OCI-LY1 (cell line): Measurements from ENCODE around the gene ETV5.

ENCODE experiments used
- H2AFZ ChIP-seq: fragments of 200-600 bp; sonication (generic), shearing (Covaris generic); 2 replicates; pipeline ENCODE4 v1.6.0; 2014; ENCODE audit warnings: antibody characterized with exemption, mild to moderate bottlenecking, low read length
- H3F3A ChIP-seq: fragments of 200-600 bp; sonication (generic), shearing (Covaris generic); 2 replicates; pipeline ENCODE4 v1.6.0; 2014; ENCODE audit warnings: mild to moderate bottlenecking, antibody characterized with exemption, low read length, moderate library complexity; ENCODE audit not compliant: insufficient read depth
- H3K27ac ChIP-seq: fragments of 200-600 bp; sonication (generic); 2 replicates; pipeline ENCODE4 v1.5.1; 2014; ENCODE audit warnings: low read length, mixed run types, mild to moderate bottlenecking, low read depth; ENCODE audit not compliant: poor library complexity, severe bottlenecking
- H3K27me3 ChIP-seq: fragments of 200-600 bp; sonication (generic); 2 replicates; pipeline ENCODE4 v1.6.0; 2014; ENCODE audit warnings: antibody characterized with exemption, mild to moderate bottlenecking, low read length, moderate library complexity; ENCODE audit not compliant: insufficient read depth
- H3K36me3 ChIP-seq: fragments of 200-600 bp; sonication (generic); 2 replicates; pipeline ENCODE4 v1.6.1; 2014; ENCODE audit warnings: mild to moderate bottlenecking, antibody characterized with exemption, low read length, moderate library complexity, mixed read lengths; ENCODE audit not compliant: insufficient read depth
- H3K4me1 ChIP-seq: fragments of 200-600 bp; sonication (generic); 2 replicates; pipeline ENCODE4 v1.5.1; 2014; ENCODE audit warnings: mild to moderate bottlenecking, low read length, moderate library complexity; ENCODE audit not compliant: insufficient read depth, severe bottlenecking
- H3K4me2 ChIP-seq: fragments of 200-600 bp; sonication (generic), shearing (Covaris generic); 2 replicates; pipeline ENCODE4 v1.6.1; 2014; ENCODE audit warnings: low read length
- H3K4me3 ChIP-seq: fragments of 200-600 bp; sonication (generic); 2 replicates; pipeline ENCODE4 v1.5.1; 2014; ENCODE audit warnings: low read length, low read depth, mild to moderate bottlenecking, mixed read lengths; ENCODE audit not compliant: poor library complexity, severe bottlenecking
- H3K79me2 ChIP-seq: fragments of 200-600 bp; shearing (Covaris generic); 2 replicates; pipeline ENCODE4 v1.6.1; 2016; ENCODE audit warnings: mixed run types, low read length, mixed read lengths; ENCODE audit not compliant: insufficient read depth
- H3K9ac ChIP-seq: fragments of 200-600 bp; sonication (generic), shearing (Covaris generic); 2 replicates; pipeline ENCODE4 v1.6.1; 2014; ENCODE audit warnings: mild to moderate bottlenecking, low read length, mixed read lengths
- H3K9me2 ChIP-seq: fragments of 200-600 bp; sonication (generic), shearing (Covaris generic); 2 replicates; pipeline ENCODE4 v1.6.1; 2014; ENCODE audit warnings: low read depth, mild to moderate bottlenecking, low read length, mixed read lengths
- H3K9me3 ChIP-seq: fragments of 200-600 bp; shearing (Covaris generic); 2 replicates; pipeline ENCODE4 v1.6.1; 2014; ENCODE audit warnings: low read length, mixed read lengths
- H4K20me1 ChIP-seq: fragments of 200-600 bp; sonication (generic), shearing (Covaris generic); 2 replicates; pipeline ENCODE4 v1.6.0; 2016; ENCODE audit warnings: mild to moderate bottlenecking, low read length; ENCODE audit not compliant: insufficient read depth
- EZH2 ChIP-seq: fragments of 200-600 bp; sonication (generic), shearing (Covaris generic); IDR thresholded peaks from 2 replicates; pipeline ENCODE4 v1.8.0; 2017; ENCODE audit warnings: borderline replicate concordance, mixed run types, mild to moderate bottlenecking, antibody characterized with exemption, low read length, moderate library complexity, mixed read lengths
- TF ChIP-seq, protein P1 (sequence below): fragments of 200-600 bp; sonication (generic), shearing (Covaris generic); IDR thresholded peaks from 2 replicates; pipeline ENCODE4 v1.5.1; 2017; ENCODE audit warnings: mild to moderate bottlenecking, antibody characterized with exemption, low read length, moderate library complexity, mixed read lengths

Gene ETV5

DNA sequence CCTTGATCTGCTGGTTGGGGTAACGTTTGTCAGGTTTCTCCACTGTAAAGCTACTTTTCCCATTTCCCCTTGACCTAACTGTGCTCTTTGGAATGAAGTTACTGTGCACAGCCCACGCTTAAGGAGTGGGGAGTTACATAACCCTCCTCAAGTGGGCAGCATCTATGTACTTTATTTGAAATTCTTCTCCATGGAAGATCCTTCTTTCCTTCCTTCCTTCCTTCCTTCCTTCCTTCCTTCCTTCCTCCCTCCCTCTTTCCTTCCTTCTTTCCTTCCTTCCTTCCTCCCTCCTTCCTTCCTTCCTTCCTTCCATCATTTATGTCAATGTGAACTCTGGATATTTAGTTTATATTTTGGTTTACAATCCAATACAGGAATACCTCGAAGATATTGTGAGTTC, 94.0 kb downstream of the ETV5 start:
- Histone ChIP-seq H3K9me3 (no peaks in the 10 kb centered on the region), H3K9me2 (no peaks in the 10 kb centered on the region), H3F3A (no peaks in the 10 kb centered on the region), H3K4me3 (no peak overlapping the region), H4K20me1 (no peaks in the 10 kb centered on the region), H3K9ac (no peak overlapping the region), H3K4me2 (no peak overlapping the region), H3K4me1 (no peaks in the 10 kb centered on the region), H2AFZ (no peak overlapping the region), H3K27me3 (peaks cover 8% of the 10 kb centered on the region; the same call in 1 of the 2 replicates), H3K79me2 (no peaks in the 10 kb centered on the region), H3K36me3 (no peaks in the 10 kb centered on the region), H3K27ac (no peak overlapping the region)
- no peak for TF ChIP-seq EZH2
- TF ChIP-seq, protein P1, sequence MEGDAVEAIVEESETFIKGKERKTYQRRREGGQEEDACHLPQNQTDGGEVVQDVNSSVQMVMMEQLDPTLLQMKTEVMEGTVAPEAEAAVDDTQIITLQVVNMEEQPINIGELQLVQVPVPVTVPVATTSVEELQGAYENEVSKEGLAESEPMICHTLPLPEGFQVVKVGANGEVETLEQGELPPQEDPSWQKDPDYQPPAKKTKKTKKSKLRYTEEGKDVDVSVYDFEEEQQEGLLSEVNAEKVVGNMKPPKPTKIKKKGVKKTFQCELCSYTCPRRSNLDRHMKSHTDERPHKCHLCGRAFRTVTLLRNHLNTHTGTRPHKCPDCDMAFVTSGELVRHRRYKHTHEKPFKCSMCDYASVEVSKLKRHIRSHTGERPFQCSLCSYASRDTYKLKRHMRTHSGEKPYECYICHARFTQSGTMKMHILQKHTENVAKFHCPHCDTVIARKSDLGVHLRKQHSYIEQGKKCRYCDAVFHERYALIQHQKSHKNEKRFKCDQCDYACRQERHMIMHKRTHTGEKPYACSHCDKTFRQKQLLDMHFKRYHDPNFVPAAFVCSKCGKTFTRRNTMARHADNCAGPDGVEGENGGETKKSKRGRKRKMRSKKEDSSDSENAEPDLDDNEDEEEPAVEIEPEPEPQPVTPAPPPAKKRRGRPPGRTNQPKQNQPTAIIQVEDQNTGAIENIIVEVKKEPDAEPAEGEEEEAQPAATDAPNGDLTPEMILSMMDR = no peak

DNA sequence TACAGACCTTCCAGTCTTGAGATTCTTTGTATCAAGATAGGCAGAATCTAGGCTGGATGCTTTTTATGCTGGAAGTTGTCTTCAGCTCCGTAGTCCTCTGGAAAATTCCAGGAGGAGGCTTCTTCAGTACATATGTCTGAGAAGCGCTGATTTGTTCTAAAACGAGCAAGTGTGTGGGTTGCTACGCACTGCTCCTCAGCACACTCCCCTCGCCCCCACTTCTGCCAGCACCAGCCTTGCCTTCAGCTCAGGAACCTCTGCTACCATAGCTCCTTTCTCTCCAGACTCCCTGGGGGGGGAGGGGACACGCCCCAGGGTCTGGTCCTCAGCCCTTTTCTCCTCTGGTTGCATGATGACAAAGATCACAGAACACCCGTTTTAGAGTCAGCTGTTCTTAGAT, 95.6 kb downstream of the ETV5 start:
- H3F3A ChIP-seq = no peaks in the 10 kb centered on the region
- no peak overlapping the region for H3K9ac ChIP-seq
- H3K27me3 ChIP-seq = peaks cover 8% of the 10 kb centered on the region; the same call in 1 of the 2 replicates
- no peaks in the 10 kb centered on the region for H3K4me1 ChIP-seq
- no peak overlapping the region for H3K4me3 ChIP-seq
- no peaks in the 10 kb centered on the region for H3K36me3 ChIP-seq
- TF ChIP-seq EZH2 = no peak
- TF ChIP-seq, protein P1 = no peak
- no peak overlapping the region for H3K4me2 ChIP-seq
- no peak overlapping the region for H3K27ac ChIP-seq
- no peak overlapping the region for H2AFZ ChIP-seq
- H3K9me2 ChIP-seq = no peaks in the 10 kb centered on the region
- H4K20me1 ChIP-seq = no peaks in the 10 kb centered on the region
- H3K9me3 ChIP-seq = no peaks in the 10 kb centered on the region
- no peaks in the 10 kb centered on the region for H3K79me2 ChIP-seq

DNA sequence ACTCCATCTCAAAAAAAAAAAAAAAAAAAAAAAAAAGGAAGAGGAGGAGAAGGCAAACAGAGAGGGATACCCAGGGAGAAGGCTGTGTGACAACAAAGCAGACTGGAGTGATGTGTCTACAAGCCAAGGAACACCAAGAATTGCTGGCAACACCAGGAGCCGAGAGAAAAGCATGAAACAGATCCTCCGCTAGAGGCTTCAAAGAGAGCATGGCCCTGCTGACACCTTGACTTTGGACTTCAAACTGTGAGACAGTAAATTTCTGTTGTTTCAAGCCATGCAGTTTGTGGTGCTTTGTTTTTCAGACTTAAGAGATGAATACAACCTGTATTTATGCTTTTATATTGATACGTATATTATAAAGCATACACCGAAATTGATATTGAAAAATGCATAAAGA, 96.8 kb downstream of the ETV5 start:
- Histone ChIP-seq H3K9me3 (no peaks in the 10 kb centered on the region), H3K4me1 (no peaks in the 10 kb centered on the region), H3K27me3 (peaks cover 8% of the 10 kb centered on the region; the same call in 1 of the 2 replicates), H4K20me1 (no peaks in the 10 kb centered on the region), H3K9me2 (no peaks in the 10 kb centered on the region), H2AFZ (no peak overlapping the region), H3K4me2 (no peak overlapping the region), H3F3A (no peaks in the 10 kb centered on the region), H3K36me3 (no peaks in the 10 kb centered on the region), H3K27ac (no peak overlapping the region), H3K9ac (no peak overlapping the region), H3K79me2 (no peaks in the 10 kb centered on the region), H3K4me3 (no peak overlapping the region)
- TF ChIP-seq EZH2 = no peak
- TF ChIP-seq, protein P1 = no peak
